ENCODE measurements around the gene KIF6.
"Not testable (repeated sequence)": the region's sequence is repeated elsewhere in the genome, so short reads cannot be mapped to it uniquely, and the experiment has no call there.

The KIF6 gene

DNA sequence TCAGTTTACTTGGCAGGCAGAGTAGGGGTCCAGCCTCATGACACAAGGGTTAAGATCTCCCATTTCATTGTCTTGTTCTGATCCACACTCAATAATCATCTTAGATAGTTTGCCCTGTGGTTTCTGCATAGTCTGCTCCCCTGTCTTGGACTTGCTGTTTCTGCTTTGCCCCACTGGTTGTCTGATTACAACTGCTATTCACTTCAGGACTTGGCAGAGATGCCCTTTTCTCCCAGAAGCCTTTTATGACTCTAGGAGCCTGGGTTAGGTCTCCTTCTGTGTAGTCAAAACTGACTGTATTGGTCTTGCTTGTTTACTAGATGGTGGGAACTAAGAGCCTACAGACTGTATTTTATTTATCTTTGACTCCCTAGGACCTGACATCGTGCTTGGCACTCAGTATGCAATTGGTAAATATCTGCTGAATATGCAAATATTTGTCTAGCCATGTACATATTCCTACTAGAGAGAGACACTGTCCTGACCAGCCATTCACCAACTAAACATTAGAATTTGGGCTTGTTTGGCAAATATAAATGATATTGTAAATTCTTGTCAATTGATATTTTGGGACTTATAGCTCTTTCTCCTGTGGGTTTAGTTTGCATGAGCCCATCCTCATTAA is 236.8 kb downstream of the KIF6 start:
- ATAC-seq (ENCODE audit: insufficient read depth, low read depth), result no peak
- no peaks in the 10 kb centered on the region for H3K4me1 ChIP-seq (ENCODE audit: insufficient read depth, low read length)
- H3K4me3 ChIP-seq (ENCODE audit: low read depth in 1 of 2, low read length in 2 of 2), result no peak overlapping the region
- H3K79me2 ChIP-seq (ENCODE audit: insufficient read depth, low read length), result no peaks in the 10 kb centered on the region
- DNase-seq, result no peak
- H4K20me1 ChIP-seq (ENCODE audit: insufficient read depth, low read length), result no peaks in the 10 kb centered on the region
- H3K27ac ChIP-seq (ENCODE audit: low read length), result no peak overlapping the region
- H3K9me3 ChIP-seq (ENCODE audit: insufficient read depth, low read length, severe bottlenecking), result no peaks in the 10 kb centered on the region
- H3K9ac ChIP-seq (ENCODE audit: low read depth, low read length), result no peak overlapping the region
- H2AFZ ChIP-seq (ENCODE audit: low read depth, low read length), result no peak overlapping the region
- H3K27me3 ChIP-seq (ENCODE audit: insufficient read depth, low read length, poor library complexity), result no peaks in the 10 kb centered on the region
- no peaks in the 10 kb centered on the region for H3K36me3 ChIP-seq (ENCODE audit: insufficient read depth, low read length)
- H3K4me2 ChIP-seq (ENCODE audit: insufficient read depth, low read length), result no peak overlapping the region
- TF ChIP-seq, protein P1, sequence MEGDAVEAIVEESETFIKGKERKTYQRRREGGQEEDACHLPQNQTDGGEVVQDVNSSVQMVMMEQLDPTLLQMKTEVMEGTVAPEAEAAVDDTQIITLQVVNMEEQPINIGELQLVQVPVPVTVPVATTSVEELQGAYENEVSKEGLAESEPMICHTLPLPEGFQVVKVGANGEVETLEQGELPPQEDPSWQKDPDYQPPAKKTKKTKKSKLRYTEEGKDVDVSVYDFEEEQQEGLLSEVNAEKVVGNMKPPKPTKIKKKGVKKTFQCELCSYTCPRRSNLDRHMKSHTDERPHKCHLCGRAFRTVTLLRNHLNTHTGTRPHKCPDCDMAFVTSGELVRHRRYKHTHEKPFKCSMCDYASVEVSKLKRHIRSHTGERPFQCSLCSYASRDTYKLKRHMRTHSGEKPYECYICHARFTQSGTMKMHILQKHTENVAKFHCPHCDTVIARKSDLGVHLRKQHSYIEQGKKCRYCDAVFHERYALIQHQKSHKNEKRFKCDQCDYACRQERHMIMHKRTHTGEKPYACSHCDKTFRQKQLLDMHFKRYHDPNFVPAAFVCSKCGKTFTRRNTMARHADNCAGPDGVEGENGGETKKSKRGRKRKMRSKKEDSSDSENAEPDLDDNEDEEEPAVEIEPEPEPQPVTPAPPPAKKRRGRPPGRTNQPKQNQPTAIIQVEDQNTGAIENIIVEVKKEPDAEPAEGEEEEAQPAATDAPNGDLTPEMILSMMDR (IDR thresholded peaks at IDR 0.05; ENCODE audit: borderline replicate concordance, extremely low read depth, low read length, poor library complexity, severe bottlenecking), result no peak
- TF ChIP-seq EZH2 (IDR thresholded peaks at IDR 0.05; ENCODE audit: borderline replicate concordance, low read depth, low read length, severe bottlenecking), result no peak

DNA sequence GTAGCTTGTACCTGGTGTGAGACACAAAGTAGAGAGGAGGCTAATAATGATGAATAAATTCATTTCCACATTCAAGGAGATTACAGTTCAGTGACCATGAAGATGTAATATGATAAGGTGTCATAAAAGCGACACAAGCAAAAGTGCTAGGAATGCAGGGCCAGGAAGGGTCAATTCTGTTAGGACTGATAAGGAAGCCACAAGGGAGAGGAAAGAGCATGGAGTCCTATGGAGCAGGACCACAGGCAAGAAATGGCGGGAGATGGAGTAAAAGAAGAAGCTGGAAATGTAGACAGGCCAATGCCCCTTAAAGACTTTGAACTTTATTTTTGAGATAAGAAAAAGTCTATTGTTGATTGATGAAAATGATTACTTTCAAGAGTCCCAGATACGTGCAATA is 240.9 kb downstream of the KIF6 start:
- Histone ChIP-seq H3K79me2 (ENCODE audit: insufficient read depth, low read length) (no peaks in the 10 kb centered on the region), H3K27me3 (ENCODE audit: insufficient read depth, low read length, poor library complexity) (peaks cover 3% of the 10 kb centered on the region), H3K4me3 (ENCODE audit: low read depth in 1 of 2, low read length in 2 of 2) (no peak overlapping the region), H4K20me1 (ENCODE audit: insufficient read depth, low read length) (no peaks in the 10 kb centered on the region), H3K9ac (ENCODE audit: low read depth, low read length) (no peak overlapping the region), H3K4me1 (ENCODE audit: insufficient read depth, low read length) (no peaks in the 10 kb centered on the region), H3K9me3 (ENCODE audit: insufficient read depth, low read length, severe bottlenecking) (no peaks in the 10 kb centered on the region), H3K36me3 (ENCODE audit: insufficient read depth, low read length) (no peaks in the 10 kb centered on the region), H3K27ac (ENCODE audit: low read length) (no peak overlapping the region), H3K4me2 (ENCODE audit: insufficient read depth, low read length) (no peak overlapping the region), H2AFZ (ENCODE audit: low read depth, low read length) (no peak overlapping the region)
- no peak for ATAC-seq (ENCODE audit: insufficient read depth, low read depth)
- TF ChIP-seq EZH2 (IDR thresholded peaks at IDR 0.05; ENCODE audit: borderline replicate concordance, low read depth, low read length, severe bottlenecking), result no peak
- TF ChIP-seq, protein P1 (IDR thresholded peaks at IDR 0.05; ENCODE audit: borderline replicate concordance, extremely low read depth, low read length, poor library complexity, severe bottlenecking), result no peak
- DNase-seq, result no peak

DNA sequence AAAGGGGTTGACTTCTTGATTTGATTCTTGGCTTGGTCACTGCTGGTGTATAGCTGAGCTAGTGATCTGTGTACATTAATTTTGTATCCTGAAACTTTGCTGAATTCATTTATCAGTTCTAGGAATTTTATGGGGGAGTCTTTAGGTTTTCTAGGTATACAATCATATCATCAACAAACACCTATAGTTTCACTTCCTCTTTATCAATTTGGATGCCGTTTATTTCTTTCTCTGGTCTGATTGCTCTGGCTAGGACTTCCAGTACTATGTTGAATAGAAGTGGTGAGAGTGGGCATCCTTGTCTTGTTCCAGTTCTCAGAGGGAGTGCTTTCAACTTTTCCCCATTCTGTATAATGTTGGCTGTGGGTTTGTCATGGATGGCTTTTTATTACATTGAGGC is 245.4 kb downstream of the KIF6 start:
- not testable (repeated sequence) for H3K4me2 ChIP-seq (ENCODE audit: insufficient read depth, low read length)

DNA sequence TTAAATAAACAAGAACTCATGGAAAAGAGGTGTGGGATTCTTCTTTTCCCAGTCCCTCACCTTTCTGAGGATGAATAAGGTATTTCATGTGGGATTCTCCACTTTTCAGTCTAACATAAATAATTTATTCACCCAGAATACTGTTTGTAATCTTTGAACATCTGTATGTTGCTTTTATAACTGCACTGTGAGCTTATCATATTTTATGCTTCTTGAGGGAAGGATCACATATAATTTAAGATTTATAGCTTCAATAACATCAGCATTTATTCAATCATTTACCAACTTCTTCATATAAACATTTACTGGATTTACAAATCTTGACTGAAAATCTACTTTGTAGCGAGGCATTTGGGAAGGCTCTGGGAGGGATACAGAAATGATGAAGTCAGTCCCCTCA is 248.5 kb downstream of the KIF6 start:
- H3K79me2 ChIP-seq (ENCODE audit: insufficient read depth, low read length), result no peaks in the 10 kb centered on the region
- H2AFZ ChIP-seq (ENCODE audit: low read depth, low read length), result no peak overlapping the region
- no peak overlapping the region for H3K4me2 ChIP-seq (ENCODE audit: insufficient read depth, low read length)
- no peak overlapping the region for H3K27ac ChIP-seq (ENCODE audit: low read length)
- no peak for TF ChIP-seq EZH2 (IDR thresholded peaks at IDR 0.05; ENCODE audit: borderline replicate concordance, low read depth, low read length, severe bottlenecking)
- TF ChIP-seq, protein P1 (IDR thresholded peaks at IDR 0.05; ENCODE audit: borderline replicate concordance, extremely low read depth, low read length, poor library complexity, severe bottlenecking), result no peak
- H4K20me1 ChIP-seq (ENCODE audit: insufficient read depth, low read length), result no peaks in the 10 kb centered on the region
- no peak for ATAC-seq (ENCODE audit: insufficient read depth, low read depth)
- no peak overlapping the region for H3K9ac ChIP-seq (ENCODE audit: low read depth, low read length)
- no peak overlapping the region for H3K4me3 ChIP-seq (ENCODE audit: low read depth in 1 of 2, low read length in 2 of 2)
- H3K36me3 ChIP-seq (ENCODE audit: insufficient read depth, low read length), result no peaks in the 10 kb centered on the region
- peaks cover 10% of the 10 kb centered on the region for H3K4me1 ChIP-seq (ENCODE audit: insufficient read depth, low read length)
- no peak for DNase-seq
- H3K9me3 ChIP-seq (ENCODE audit: insufficient read depth, low read length, severe bottlenecking), result no peaks in the 10 kb centered on the region
- H3K27me3 ChIP-seq (ENCODE audit: insufficient read depth, low read length, poor library complexity), result peaks cover 3% of the 10 kb centered on the region

More for the DNA sequence above, 245.4 kb downstream of the KIF6 start:
- H3K9me3 ChIP-seq (ENCODE audit: insufficient read depth, low read length, severe bottlenecking); H3K9ac ChIP-seq (ENCODE audit: low read depth, low read length); H3K4me3 ChIP-seq (ENCODE audit: low read depth in 1 of 2, low read length in 2 of 2); H3K27me3 ChIP-seq (ENCODE audit: insufficient read depth, low read length, poor library complexity); H4K20me1 ChIP-seq (ENCODE audit: insufficient read depth, low read length); H3K4me1 ChIP-seq (ENCODE audit: insufficient read depth, low read length); ATAC-seq (ENCODE audit: insufficient read depth, low read depth); H3K79me2 ChIP-seq (ENCODE audit: insufficient read depth, low read length); H2AFZ ChIP-seq (ENCODE audit: low read depth, low read length); H3K27ac ChIP-seq (ENCODE audit: low read length); H3K36me3 ChIP-seq (ENCODE audit: insufficient read depth, low read length); DNase-seq: not testable (repeated sequence)
